GM18511 (cell line): Measurements from ENCODE around the gene HAUS6.
"Not testable (repeated sequence)": the region's sequence is repeated elsewhere in the genome, so short reads cannot be mapped to it uniquely, and the experiment has no call there.

Source experiments
- ATAC-seq: cut with Tn5 transposase; IDR thresholded peaks from one replicate; pipeline ENCODE4 v1.9.1; 2021; ENCODE audit warnings: mild to moderate bottlenecking, moderate library complexity; ENCODE audit not compliant: unreplicated experiment

Gene HAUS6, protein sequence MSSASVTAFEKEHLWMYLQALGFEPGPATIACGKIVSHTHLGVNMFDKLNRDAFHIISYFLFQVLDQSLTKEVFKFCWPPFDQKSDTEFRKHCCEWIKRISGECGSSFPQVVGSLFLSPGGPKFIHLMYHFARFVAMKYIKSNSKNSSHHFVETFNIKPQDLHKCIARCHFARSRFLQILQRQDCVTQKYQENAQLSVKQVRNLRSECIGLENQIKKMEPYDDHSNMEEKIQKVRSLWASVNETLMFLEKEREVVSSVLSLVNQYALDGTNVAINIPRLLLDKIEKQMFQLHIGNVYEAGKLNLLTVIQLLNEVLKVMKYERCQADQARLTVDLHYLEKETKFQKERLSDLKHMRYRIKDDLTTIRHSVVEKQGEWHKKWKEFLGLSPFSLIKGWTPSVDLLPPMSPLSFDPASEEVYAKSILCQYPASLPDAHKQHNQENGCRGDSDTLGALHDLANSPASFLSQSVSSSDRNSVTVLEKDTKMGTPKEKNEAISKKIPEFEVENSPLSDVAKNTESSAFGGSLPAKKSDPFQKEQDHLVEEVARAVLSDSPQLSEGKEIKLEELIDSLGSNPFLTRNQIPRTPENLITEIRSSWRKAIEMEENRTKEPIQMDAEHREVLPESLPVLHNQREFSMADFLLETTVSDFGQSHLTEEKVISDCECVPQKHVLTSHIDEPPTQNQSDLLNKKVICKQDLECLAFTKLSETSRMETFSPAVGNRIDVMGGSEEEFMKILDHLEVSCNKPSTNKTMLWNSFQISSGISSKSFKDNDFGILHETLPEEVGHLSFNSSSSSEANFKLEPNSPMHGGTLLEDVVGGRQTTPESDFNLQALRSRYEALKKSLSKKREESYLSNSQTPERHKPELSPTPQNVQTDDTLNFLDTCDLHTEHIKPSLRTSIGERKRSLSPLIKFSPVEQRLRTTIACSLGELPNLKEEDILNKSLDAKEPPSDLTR

DNA sequence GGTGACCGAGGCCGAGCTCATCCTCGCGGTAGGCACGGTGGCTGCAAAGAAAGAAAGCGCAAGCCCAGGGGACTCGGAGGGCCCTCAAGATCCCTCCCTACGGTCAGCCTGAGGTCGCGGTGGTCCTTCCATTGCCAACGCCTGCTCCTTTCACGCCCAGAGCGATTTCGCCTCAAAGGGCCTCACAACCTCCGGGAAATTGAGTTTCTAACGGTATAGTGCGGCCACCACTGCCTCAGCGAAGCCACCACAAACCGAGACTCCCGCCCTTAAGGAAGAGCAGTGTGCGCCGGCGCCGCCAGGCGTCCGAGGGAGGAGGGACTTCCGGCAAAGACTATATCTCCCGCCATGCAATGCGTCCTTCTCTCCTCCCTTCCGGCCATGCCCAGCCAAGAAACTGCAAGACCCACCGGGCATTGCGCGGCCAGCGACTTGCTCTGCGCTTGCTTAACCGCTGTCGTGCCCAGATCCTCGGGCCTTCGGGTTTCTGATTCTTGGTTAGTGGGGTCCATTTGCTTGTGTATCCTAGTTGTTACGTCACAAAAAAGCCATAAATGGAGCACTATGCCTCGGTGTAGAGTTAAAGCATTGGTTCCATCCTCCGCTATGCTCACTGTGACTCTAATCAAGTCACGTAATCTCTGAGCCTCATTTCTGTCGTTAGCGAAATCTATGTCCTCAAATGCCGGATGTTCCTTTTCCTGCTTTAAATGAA is at the start of gene HAUS6:
HAUS6 (minus strand) TSS at position 274 of the 715 bp plus-strand sequence; CDS start at position 21, 253 bp downstream.
- ATAC-seq, result peak; percentile 99

DNA sequence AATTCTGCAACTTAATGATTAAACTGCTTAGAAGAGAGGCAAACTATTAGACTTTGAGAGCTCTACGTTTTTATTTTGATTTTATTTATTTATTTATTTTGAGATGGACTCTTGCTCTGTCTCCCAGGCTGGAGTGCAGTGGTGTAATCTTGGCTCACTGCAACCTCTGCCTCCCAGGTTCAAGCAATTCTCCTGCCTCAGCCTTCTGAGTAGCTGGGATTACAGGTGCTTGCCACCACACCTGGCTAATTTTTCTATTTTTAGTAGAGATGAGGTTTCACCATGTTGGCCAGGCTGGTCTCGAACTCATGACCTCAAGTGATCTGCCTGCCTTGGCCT is 49.4 kb upstream of the HAUS6 start:
- ATAC-seq, result not testable (repeated sequence)

DNA sequence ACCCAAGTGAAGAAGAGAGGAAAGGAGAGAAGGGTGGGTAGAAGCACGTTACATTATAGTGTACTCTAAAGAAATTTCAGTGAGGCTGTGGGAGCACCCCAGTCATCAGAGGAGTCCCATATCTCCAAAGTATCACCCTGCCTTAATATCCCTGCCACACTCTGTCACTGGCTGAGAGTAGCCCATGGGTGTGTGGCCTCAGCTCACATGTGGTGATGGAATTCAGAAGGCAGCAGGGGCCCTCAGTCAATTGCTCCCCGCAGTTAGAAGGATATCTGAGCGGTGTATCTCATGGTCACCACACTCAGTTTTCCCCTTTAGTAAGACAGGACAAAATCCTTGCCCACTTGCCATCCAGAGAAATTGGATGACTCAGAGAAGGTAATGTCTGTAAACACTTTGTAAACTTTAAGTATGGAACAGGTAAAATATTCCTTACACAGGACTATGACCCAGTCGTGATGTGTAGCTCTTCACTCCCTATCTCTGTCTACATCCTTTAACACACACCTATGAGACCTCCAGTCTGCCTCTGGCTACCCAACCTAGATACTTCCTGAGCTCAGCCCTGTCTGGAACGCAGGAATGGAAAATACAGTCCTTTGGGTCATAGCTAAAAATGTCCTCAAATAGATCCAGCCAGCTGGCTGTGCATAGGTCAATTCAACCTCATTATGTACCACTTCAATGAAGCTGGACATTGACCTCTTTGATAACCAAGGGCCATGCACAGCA is 48.9 kb upstream of the HAUS6 start:
- no peak for ATAC-seq

DNA sequence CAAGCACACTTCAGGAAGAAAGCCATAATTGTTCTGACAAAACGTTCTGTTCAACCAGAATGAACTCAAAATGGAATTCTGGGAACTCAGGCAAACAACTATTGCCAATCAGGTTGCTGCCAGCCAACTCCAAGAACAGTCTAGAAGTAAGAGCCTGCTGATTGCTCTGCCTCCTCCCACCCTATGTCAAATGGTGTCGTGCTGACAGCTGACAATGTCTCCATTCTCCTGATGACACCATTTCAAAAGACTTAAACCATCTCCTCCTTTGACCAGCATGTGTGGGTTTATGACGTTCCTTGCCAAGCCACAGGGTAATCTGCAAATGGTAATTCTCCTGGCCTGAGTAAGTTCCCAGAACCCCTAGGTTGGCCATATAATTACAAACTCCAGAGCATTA is 46.5 kb upstream of the HAUS6 start:
- no peak for ATAC-seq

DNA sequence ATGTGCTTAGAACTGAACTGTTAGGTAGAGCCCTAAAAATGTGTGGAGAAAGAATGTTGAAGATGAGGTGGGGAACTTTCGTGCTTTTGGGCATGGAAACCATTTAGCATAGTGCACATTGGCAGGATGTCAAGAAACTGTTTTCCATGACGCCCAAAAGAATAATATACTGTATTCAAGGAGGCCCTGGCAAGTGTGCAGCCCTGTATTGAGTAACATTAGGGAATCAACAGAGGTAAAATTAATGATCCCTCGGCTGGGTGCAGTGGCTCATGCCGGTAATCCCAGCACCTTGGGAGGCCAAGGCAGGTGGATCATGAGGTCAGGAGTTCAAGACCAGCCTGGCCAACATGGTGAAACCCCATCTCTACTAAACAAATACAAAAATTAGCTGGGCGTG is 45.5 kb upstream of the HAUS6 start:
- ATAC-seq, result no peak

DNA sequence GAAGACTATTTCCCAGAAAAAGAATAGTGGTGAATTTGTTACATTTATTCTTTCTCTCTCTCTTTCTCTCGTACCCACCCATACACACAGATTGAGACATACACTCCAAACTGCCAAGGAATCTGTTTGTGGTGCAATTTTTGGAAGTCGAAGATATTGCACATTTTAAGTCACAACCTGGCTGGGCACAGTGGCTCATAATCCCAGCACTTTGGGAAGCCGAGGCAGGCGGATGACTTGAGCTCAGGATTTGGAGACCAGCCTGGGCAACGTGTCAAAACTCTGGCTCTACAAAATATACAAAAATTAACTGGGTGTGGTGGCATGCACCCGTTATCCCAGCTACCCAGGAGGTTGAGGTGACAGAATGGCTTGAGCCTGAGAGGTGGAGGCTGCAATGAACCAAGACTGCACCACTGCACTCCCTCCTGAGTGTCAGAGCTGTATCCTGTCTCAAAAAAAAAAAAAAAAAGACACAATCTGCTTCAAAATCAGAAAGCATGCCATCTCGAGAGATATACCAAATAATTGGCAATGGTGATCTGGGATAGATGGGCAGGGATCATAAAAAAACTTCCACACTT is 43.8 kb upstream of the HAUS6 start:
- no peak for ATAC-seq

DNA sequence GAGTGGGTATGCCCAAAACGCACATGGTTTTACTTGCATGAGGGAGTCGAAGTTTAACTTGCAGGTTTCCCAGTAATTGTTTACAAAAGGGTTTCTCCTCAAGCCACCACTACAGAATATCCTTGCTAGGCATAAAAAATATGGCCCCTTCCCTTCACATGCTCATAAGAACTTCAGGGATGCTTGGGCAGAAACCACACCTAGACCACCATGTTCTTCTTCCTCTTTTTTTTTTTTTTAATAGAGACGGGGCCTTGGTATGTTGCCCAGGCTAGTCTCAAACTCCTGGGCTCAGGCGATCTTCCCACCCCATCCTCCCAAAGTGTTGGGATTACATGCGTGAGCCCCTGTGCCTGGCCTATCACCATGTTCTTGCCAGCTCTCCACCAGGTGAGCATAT is 43.2 kb upstream of the HAUS6 start:
- no peak for ATAC-seq

DNA sequence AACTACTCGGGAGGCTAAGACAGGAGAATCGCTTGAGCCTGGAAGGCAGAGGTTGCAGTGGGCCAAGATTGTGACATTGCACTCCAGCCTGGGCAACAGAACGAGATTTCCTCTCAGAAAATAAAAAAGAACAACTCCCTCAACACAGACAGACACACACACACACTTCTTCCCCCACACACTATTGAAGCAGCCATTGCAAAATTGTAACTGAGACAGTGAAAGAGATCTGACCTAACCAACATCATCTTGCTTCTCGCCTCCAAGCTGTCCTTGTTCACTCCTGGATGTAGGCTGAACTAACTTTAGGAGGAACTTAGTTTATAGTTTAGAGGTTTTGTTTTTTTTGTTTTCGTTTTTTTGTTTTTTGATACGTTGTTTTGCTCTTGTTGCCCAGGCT is 37.6 kb upstream of the HAUS6 start:
- no peak for ATAC-seq

DNA sequence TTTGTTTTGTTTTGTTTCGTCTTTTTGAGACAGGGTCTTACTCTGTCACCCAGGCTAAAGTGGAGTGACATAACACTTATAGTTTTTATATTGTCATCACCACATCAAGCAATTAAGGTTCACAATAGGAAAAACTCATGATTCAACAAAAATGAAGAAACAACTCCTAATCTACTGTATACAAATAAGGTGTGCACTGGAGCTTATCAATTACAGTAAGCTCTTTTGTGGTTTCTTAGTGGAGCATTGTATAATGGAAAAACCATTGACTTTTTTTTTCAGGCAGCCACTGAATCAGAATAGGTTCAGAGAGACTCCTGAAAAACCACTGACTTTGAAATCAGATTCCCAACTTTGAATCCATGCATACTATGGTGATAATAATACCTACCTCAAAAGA is 35.4 kb upstream of the HAUS6 start:
- no peak for ATAC-seq

DNA sequence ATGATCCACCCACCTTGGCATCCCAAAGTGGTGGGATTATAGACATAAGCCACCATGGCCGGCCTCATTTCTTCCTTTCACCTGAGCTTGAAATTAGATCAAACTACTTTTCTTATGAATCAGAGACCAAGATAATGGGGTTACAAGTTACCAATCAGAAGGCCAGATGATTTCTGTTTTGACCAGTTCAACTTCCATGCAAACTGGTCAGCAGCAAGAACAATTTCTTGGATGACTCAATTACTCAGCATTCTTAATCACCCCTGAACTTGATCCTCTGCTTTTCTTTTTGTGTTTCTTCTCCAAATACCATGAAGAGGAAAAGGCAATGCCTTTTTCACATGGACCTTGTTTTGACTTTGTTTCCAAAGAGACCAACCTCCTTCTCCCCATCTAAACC is 34.6 kb upstream of the HAUS6 start:
- no peak for ATAC-seq

DNA sequence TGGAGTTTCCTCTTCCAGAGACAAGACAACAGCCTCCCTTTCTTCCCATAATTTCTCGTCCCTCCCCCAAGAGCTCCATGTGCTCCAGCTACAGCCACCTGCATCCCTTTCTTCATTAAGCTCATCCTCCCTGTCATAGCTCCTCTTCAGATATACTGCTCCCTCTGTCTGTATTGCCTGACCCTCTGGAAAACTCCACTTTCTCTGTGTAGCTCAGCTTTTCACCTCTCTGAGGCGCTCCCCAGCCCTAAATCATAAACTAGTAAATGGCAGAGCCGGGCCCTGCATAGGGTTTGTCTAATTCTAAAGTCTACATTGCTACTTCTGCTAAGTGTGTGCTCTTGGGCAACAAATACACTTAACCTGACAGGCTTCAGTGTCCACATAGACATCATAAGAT is 33.4 kb upstream of the HAUS6 start:
- no peak for ATAC-seq

DNA sequence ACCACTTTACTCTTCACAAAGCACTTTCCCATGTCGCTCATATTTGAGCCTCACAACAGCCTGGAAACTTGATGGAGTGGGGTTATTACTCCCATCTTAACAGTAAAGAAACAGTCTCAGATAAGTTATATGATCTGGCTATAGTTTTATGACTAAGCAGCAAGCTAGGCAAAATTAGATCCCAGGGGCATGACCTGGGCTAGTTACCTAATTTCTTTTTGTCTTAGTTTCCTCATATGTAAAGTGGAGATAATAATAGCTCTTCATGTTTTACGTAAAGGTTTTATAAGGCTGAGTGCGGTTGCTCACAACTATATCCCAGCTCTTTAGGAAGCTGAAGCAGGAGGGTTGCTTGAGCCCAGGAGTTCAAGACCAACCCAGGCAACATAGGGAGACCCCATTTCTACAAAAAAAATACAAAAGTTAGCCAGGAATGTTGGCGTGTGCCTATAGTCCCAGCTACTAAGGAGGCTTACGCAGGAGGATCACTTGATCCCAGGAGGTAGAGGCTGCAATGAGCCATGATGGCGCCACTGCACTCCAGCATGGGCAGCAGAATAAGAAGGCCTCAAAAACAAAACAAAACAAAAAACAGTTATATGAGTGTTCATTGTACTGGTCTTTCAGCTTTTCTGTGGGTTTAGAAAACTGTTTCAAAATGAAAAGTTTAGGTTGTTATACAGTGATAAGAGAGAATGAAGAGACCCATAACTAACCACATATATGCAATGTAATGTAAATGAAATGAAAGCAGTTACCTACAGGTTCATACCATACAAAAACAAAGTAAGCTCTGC is 31.0 kb upstream of the HAUS6 start:
- ATAC-seq, result no peak

DNA sequence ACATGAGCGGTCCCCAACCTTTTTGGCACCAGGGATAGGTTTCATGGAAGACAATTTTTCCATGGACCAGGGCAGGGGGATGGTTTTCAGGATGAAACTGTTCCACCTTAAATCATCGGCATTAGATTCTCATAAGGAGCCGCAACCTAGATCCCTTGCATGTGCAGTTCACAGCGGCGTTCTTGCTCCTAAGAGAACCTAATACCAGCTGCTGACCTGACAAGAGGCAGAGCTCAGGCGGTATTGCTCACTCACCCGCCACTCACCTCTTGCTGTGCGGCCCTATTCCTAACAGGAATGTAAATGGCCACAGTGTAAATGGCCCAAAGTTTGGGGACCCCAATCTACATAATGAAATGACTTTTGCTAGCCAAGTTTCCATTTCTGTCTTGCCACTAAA is 27.7 kb upstream of the HAUS6 start:
- no peak for ATAC-seq

DNA sequence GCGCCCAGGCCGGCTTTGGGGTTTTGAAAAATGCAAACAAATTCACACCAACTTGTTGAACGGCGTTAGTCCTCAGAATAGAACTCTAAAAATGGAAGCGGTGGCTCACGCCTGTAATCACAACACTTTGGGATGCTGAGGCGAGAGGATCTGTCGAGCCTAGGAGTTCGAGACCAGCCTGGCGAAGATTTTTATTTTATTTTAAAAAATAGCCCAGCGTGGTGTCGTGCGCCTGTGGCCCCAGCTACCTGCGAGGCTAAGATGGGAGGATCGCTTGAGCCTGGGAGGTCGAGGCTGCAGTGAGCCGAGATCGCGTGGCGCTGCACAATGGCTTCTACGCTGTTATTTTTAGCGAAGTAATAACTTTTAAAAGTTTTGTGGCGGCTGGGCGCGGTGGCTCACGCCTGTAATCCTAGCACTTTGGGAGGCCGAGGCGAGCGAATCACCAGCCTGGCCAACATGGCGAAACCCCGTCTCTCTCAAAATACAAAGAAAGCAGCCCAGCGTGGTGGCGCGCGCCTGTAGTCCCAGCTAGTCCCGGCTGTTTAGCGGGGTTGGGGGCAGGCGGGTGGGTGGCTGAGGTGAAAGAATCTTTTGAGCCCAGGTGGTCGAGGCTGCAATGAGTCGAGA is 25.3 kb upstream of the HAUS6 start:
- peak; percentile 26 for ATAC-seq

DNA sequence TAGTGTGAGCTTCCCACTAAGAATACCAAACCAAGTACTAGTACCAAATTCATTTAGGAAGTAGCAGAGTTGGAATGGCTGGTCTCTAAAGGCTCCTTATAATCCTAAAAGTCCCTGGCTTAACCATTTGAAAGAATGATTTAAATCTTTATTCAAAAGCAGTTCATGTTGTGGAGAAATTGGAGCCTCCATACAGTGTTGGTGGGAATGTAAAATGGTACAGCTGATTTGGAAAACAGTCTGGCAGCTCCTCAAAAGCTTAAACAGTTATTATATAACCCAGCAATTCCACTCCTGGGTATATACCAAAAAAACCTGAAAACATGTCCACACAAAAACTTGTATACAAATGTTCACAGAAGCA is 21.7 kb upstream of the HAUS6 start:
- ATAC-seq, result no peak

DNA sequence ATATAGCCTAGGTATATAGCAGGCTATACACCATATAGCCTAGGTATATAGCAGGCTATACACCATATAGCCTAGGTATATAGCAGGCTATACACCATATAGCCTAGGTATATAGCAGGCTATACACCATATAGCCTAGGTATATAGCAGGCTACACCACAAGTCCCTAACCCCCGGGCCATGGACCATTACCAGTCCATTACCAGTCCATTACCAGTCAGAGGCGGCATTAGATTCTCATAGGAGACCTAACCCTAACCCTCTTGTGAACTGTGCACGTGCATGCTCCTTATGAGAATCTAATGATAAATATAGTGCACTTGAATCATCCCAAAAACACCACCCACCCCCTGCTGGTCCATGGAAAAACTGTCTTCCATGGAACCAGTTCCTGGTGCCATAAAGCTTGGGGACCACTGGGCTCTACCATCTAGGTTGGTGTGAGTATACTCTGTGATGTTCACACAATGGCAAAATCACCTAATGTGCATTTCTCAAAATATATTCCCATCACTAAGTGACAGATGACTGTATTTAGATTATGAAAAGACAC is 19.9 kb upstream of the HAUS6 start:
- no peak for ATAC-seq

DNA sequence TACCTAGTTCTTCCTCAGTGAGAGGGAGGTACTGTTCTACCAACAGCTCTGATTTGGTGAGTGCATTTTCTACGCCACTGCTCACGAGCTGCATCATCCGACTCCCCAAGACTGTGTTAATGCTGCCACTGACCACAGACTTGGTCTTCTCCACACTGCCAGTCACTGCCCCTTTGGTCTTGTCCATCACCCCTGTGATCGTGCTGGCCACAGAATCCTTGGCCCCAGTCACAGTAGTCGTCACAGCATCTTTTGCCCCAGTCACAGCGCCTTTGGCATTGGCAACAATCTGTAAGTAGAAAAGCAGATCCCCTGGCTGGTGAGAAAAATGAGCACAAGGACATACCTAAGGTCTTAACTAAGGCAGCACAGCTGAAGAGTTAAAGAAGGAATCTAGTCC is 18.2 kb upstream of the HAUS6 start:
- no peak for ATAC-seq

DNA sequence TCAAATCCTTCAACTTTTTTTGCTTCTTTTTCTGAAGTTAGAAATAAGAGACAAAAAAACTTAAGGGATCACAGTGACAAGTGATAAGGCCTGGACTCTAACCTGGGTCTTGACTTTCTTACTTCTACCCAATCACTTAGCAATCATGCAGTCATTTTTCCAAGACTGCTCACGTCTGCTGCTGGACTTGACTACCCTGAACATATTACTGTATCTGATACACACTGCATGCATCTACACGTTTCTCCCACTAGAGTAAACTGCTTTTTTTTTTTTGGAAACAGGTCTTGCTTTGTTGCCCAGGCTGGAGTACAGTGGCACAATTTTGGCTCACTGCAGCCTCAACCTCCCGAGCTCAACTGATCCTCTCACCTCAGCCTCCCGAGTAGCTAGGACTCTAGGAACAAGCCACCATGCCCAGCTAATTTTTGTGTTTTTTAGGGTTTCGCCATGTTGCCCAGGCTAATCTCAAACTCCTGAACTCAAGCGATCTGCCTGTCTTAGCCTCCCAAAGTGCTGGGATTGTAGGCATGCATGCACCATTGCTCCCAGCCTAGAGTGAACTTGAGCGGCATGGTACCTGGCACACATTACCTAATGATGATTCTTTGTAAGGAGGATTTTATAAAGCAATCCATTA is 17.2 kb upstream of the HAUS6 start:
- ATAC-seq, result no peak
